ENCODE results near the gene TRIP4. TPM values are rescaled to one million over a fixed set of nuclear protein-coding genes. Genes with fewer than 3 reads are reported as not detected.

Gene TRIP4
- total RNA-seq, 1 donor from 2014 or later, result 24.7 TPM

GRCh38 chr15:64452988-64453688 lies 65.5 kb downstream of the TRIP4 start:
- DNase-seq (ENCODE audit: low spot score), result no peak
- TF ChIP-seq CTCF (IDR thresholded peaks at IDR 0.05), result no peak
- Mint-ChIP-seq H3K27ac (ENCODE audit: unreplicated experiment) (no peak overlapping the region), H3K27me3 (ENCODE audit: low read depth) (no peaks in the 10 kb centered on the region), H3K36me3 (ENCODE audit: low read depth) (peaks cover 11% of the 10 kb centered on the region), H3K4me1 (ENCODE audit: low read depth) (peaks cover 22% of the 10 kb centered on the region), H3K4me3 (ENCODE audit: unreplicated experiment) (no peak overlapping the region), H3K9me3 (ENCODE audit: low read depth) (no peaks in the 10 kb centered on the region)

- Mint-ChIP-seq H3K4me1 (ENCODE audit: low read depth) (peaks cover 22% of the 10 kb centered on the region), H3K27ac (ENCODE audit: unreplicated experiment) (no peak overlapping the region), H3K4me3 (ENCODE audit: unreplicated experiment) (no peak overlapping the region), H3K9me3 (ENCODE audit: low read depth) (no peaks in the 10 kb centered on the region), H3K36me3 (ENCODE audit: low read depth) (peaks cover 11% of the 10 kb centered on the region), H3K27me3 (ENCODE audit: low read depth) (no peaks in the 10 kb centered on the region)
- no peak for DNase-seq (ENCODE audit: low spot score)
- no peak for TF ChIP-seq CTCF (IDR thresholded peaks at IDR 0.05)
Measured at GRCh38 chr15:64453689-64454037, 66.0 kb downstream of the TRIP4 start.

GRCh38 chr15:64454282-64454681 lies 66.6 kb downstream of the TRIP4 start:
- H3K9me3 Mint-ChIP-seq (ENCODE audit: low read depth), result no peaks in the 10 kb centered on the region
- H3K4me3 Mint-ChIP-seq (ENCODE audit: unreplicated experiment), result no peak overlapping the region
- no peak overlapping the region for H3K27ac Mint-ChIP-seq (ENCODE audit: unreplicated experiment)
- TF ChIP-seq CTCF (IDR thresholded peaks at IDR 0.05), result no peak
- peaks cover 26% of the 10 kb centered on the region for H3K4me1 Mint-ChIP-seq (ENCODE audit: low read depth)
- DNase-seq (ENCODE audit: low spot score), result no peak
- H3K36me3 Mint-ChIP-seq (ENCODE audit: low read depth), result peaks cover 10% of the 10 kb centered on the region
- H3K27me3 Mint-ChIP-seq (ENCODE audit: low read depth), result no peaks in the 10 kb centered on the region

- no peak for DNase-seq (ENCODE audit: low spot score)
- Mint-ChIP-seq H3K27ac (ENCODE audit: unreplicated experiment) (no peak overlapping the region), H3K27me3 (ENCODE audit: low read depth) (no peaks in the 10 kb centered on the region), H3K9me3 (ENCODE audit: low read depth) (no peaks in the 10 kb centered on the region), H3K4me3 (ENCODE audit: unreplicated experiment) (no peak overlapping the region), H3K36me3 (ENCODE audit: low read depth) (peaks cover 6% of the 10 kb centered on the region), H3K4me1 (ENCODE audit: low read depth) (peaks cover 37% of the 10 kb centered on the region)
- no peak for TF ChIP-seq CTCF (IDR thresholded peaks at IDR 0.05)
Measured at GRCh38 chr15:64455961-64456371, 68.3 kb downstream of the TRIP4 start.

GRCh38 chr15:64456634-64457108 lies 69.0 kb downstream of the TRIP4 start:
- peaks cover 42% of the 10 kb centered on the region for H3K4me1 Mint-ChIP-seq (ENCODE audit: low read depth)
- no peaks in the 10 kb centered on the region for H3K27me3 Mint-ChIP-seq (ENCODE audit: low read depth)
- DNase-seq (ENCODE audit: low spot score), result no peak
- no peak for TF ChIP-seq CTCF (IDR thresholded peaks at IDR 0.05)
- no peak overlapping the region for H3K27ac Mint-ChIP-seq (ENCODE audit: unreplicated experiment)
- peaks cover 6% of the 10 kb centered on the region for H3K36me3 Mint-ChIP-seq (ENCODE audit: low read depth)
- no peak overlapping the region for H3K4me3 Mint-ChIP-seq (ENCODE audit: unreplicated experiment)
- H3K9me3 Mint-ChIP-seq (ENCODE audit: low read depth), result no peaks in the 10 kb centered on the region

Measured in chondrocyte (in vitro differentiated cells).